ENCODE data around the gene KCNN2.

GRCh38 chr5:114415760-114416159 is 53.9 kb downstream of the KCNN2 start:
- no peak for TF ChIP-seq POLR2AphosphoS5 (IDR thresholded peaks at IDR 0.05)
- TF ChIP-seq CTCF (IDR thresholded peaks at IDR 0.05; ENCODE audit: poor library complexity, severe bottlenecking) = no peak
- no peak for TF ChIP-seq EZH2 (IDR thresholded peaks at IDR 0.05; ENCODE audit: borderline replicate concordance, insufficient read depth, low read length, poor library complexity, severe bottlenecking)
- TF ChIP-seq EP300 (conservative IDR thresholded peaks at IDR 0.05; ENCODE audit: poor library complexity, severe bottlenecking) = no peak
- no peak for TF ChIP-seq TAF1 (IDR thresholded peaks at IDR 0.05; ENCODE audit: low read depth)
- no peak for TF ChIP-seq REST (IDR thresholded peaks at IDR 0.05; ENCODE audit: borderline replicate concordance)
- TF ChIP-seq RAD21 (conservative IDR thresholded peaks at IDR 0.05) = no peak
- TF ChIP-seq MXI1 (conservative IDR thresholded peaks at IDR 0.05; ENCODE audit: poor library complexity, severe bottlenecking) = no peak
